ENCODE measurements around the gene CCDC61. TPM values are rescaled to one million over a fixed set of nuclear protein-coding genes. Genes with fewer than 3 reads are reported as not detected.

The CCDC61 gene
- total RNA-seq (ENCODE audit: low replicate concordance): 5.4 and 5.7 TPM in 2 replicates

- H3K4me3 ChIP-seq (ENCODE audit: low read depth, low read length): peak within 1 kb of the TSS; percentile 79
- no peak for TF ChIP-seq CTCF (IDR thresholded peaks at IDR 0.05; ENCODE audit: insufficient read depth, low read length)
Measured at GRCh38 chr19:45994998-45995714, at the start of gene CCDC61. TSS of gene CCDC61 (plus strand) at chr19:45995467. CDS start at chr19:46003019, 7,552 bp downstream.

GRCh38 chr19:45947926-45948325 lies 47.3 kb upstream of the CCDC61 start:
- DNase-seq (ENCODE audit: low read depth): peak; percentile 28
- H3K4me3 ChIP-seq (ENCODE audit: low read depth, low read length): no peak overlapping the region
- no peak for TF ChIP-seq CTCF (IDR thresholded peaks at IDR 0.05; ENCODE audit: insufficient read depth, low read length)

More at GRCh38 chr19:45994998-45995714, at the start of gene CCDC61:
- peak; percentile 100 for DNase-seq (ENCODE audit: low read depth)

- DNase-seq (ENCODE audit: low read depth): no peak
- no peak for TF ChIP-seq CTCF (IDR thresholded peaks at IDR 0.05; ENCODE audit: insufficient read depth, low read length)
- no peak overlapping the region for H3K4me3 ChIP-seq (ENCODE audit: low read depth, low read length)
Measured at GRCh38 chr19:45952341-45952685, 43.0 kb upstream of the CCDC61 start.

- H3K4me3 ChIP-seq (ENCODE audit: low read depth, low read length): no peak overlapping the region
- no peak for TF ChIP-seq CTCF (IDR thresholded peaks at IDR 0.05; ENCODE audit: insufficient read depth, low read length)
- DNase-seq (ENCODE audit: low read depth): peak; percentile 75
Measured at GRCh38 chr19:45952686-45953505, 42.4 kb upstream of the CCDC61 start.

GRCh38 chr19:45953676-45954075 lies 41.6 kb upstream of the CCDC61 start:
- no peak for TF ChIP-seq CTCF (IDR thresholded peaks at IDR 0.05; ENCODE audit: insufficient read depth, low read length)
- DNase-seq (ENCODE audit: low read depth): no peak
- no peak overlapping the region for H3K4me3 ChIP-seq (ENCODE audit: low read depth, low read length)

GRCh38 chr19:45954156-45954555 lies 41.1 kb upstream of the CCDC61 start:
- no peak overlapping the region for H3K4me3 ChIP-seq (ENCODE audit: low read depth, low read length)
- peak; percentile 26 for DNase-seq (ENCODE audit: low read depth)
- no peak for TF ChIP-seq CTCF (IDR thresholded peaks at IDR 0.05; ENCODE audit: insufficient read depth, low read length)

Measured in fibroblast of the aortic adventitia (primary cell).